Suprapubic skin (tissue), 4 donors: ENCODE data around the gene MFN2. TPM values are rescaled to one million over a fixed set of nuclear protein-coding genes. Genes with fewer than 3 reads are reported as not detected.

Experiments
- DNase-seq, 2 donors: peaks; one replicate each; pipeline ENCODE4 v3.0.0-alpha.2; 2019; ENCODE audit warnings: low spot score in 2 of 2
- H3K27ac ChIP-seq: fragments of 200-600 bp; sonication (generic); one replicate; pipeline ENCODE4 v1.5.1; 2019
- H3K27me3 ChIP-seq: fragments of 200-600 bp; sonication (generic); one replicate; pipeline ENCODE4 v1.5.1; 2019
- H3K36me3 ChIP-seq: fragments of 200-600 bp; sonication (generic); one replicate; pipeline ENCODE4 v1.5.1; 2019
- H3K4me1 ChIP-seq: fragments of 200-600 bp; sonication (generic); one replicate; pipeline ENCODE4 v1.5.1; 2019
- H3K4me3 ChIP-seq: fragments of 200-600 bp; sonication (generic); one replicate; pipeline ENCODE4 v1.5.1; 2019; ENCODE audit warnings: mild to moderate bottlenecking
- H3K9me3 ChIP-seq: fragments of 200-600 bp; sonication (generic); one replicate; pipeline ENCODE4 v1.5.1; 2019
- EP300 ChIP-seq: sonication (generic); formaldehyde crosslinking; IDR thresholded peaks from one replicate; pipeline ENCODE4 v1.6.1; 2017; ENCODE audit warnings: antibody characterized with exemption
- POLR2A ChIP-seq, 2 donors: fragments of 450-650 bp; IDR thresholded peaks; one replicate each; pipeline ENCODE4 v1.6.1; 2017; ENCODE audit warnings: antibody characterized with exemption in 2 of 2, mild to moderate bottlenecking in 2 of 2, moderate library complexity in 2 of 2
- POLR2AphosphoS5 ChIP-seq, 3 donors: sonication (generic); formaldehyde crosslinking; IDR thresholded peaks; one replicate each; pipeline ENCODE4 v1.6.1; 2017; ENCODE audit warnings: antibody characterized with exemption in 3 of 3
- WGBS: methylation state at CpG from one replicate; pipeline ENCODE4 v1.1.5; 2018; 5-methylcytosine and 5-hydroxymethylcytosine counted together
- total RNA-seq, 4 donors: library from RNA; depleted of rRNA; stranded (reverse); fragments of >200 nt; gene quantifications; one replicate each; pipeline ENCODE4 v1.1.0, GENCODE V29; 2016
- TF ChIP-seq, protein P1 (sequence below), 2 donors: fragments of 200-600 bp in 1 of 2; fragments of 450-650 bp in 1 of 2; sonication (generic) in 1 of 2; IDR thresholded peaks; one replicate each; pipeline ENCODE4 v1.5.1; 2016 to 2019; ENCODE audit warnings: antibody characterized with exemption in 2 of 2, mild to moderate bottlenecking in 1 of 2, moderate library complexity in 1 of 2

MFN2 gene
- total RNA-seq, 4 donors from 2014 or later: 106 to 146 (median 124) TPM

DNA sequence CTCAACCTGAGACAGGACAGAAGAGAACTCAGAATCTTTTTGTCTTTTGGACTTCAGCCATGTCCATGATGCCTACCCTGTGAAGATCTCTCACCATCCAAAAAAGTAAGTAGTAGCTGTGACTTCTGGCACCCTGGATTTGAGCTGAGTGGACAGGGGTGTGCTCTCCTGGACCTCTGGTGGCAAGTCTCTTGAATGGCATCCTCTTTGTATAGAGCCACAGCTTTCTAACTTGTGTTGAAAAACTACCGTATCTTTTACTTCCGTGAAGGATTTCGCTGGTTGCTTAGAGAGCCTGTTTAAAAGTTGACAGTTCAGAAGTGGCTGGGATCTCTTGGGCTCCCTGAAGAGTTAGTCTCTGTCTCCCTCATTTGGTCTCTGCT is 1.8 kb downstream of the MFN2 start:
- 55% methylated on average over 3 of the region's 3 CpGs for WGBS
- Histone ChIP-seq H3K4me1 (peaks cover 73% of the 10 kb centered on the region), H3K27me3 (no peaks in the 10 kb centered on the region), H3K36me3 (peaks cover 31% of the 10 kb centered on the region), H3K27ac (peak overlapping the region; percentile 5), H3K4me3 (peak overlapping the region; percentile 98), H3K9me3 (no peaks in the 10 kb centered on the region)
- no peak for DNase-seq
- TF ChIP-seq EP300 (no peak), POLR2A (IDR thresholded peaks at IDR 0.05) (no peak)
- TF ChIP-seq, protein P1, sequence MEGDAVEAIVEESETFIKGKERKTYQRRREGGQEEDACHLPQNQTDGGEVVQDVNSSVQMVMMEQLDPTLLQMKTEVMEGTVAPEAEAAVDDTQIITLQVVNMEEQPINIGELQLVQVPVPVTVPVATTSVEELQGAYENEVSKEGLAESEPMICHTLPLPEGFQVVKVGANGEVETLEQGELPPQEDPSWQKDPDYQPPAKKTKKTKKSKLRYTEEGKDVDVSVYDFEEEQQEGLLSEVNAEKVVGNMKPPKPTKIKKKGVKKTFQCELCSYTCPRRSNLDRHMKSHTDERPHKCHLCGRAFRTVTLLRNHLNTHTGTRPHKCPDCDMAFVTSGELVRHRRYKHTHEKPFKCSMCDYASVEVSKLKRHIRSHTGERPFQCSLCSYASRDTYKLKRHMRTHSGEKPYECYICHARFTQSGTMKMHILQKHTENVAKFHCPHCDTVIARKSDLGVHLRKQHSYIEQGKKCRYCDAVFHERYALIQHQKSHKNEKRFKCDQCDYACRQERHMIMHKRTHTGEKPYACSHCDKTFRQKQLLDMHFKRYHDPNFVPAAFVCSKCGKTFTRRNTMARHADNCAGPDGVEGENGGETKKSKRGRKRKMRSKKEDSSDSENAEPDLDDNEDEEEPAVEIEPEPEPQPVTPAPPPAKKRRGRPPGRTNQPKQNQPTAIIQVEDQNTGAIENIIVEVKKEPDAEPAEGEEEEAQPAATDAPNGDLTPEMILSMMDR (IDR thresholded peaks at IDR 0.05): peak in 1 of 2 donors; percentile 19

DNA sequence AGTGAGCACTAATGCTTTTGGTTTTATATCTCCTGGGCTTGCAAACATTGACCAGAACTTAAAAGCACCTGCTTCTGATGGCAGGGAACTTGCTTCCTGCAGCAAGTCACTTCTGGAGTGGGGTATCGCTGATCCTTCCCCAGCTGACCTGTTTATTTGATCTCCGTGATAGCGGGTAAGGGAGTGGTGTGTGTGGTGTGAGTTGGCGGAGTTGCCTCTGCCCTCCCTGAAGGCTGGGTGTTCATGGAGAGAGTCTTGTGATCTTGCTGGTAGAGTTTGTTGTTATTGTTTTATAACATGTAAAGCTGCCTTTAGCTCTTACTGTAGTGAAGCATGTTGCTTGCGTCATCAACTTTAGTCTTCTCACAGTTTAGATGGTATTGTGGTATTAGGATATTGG is 3.9 kb downstream of the MFN2 start:
- H3K9me3 ChIP-seq: no peaks in the 10 kb centered on the region
- H3K27me3 ChIP-seq: no peaks in the 10 kb centered on the region
- no peak overlapping the region for H3K27ac ChIP-seq
- no peak for TF ChIP-seq POLR2AphosphoS5 (IDR thresholded peaks at IDR 0.05)
- TF ChIP-seq POLR2A (IDR thresholded peaks at IDR 0.05): no peak
- TF ChIP-seq, protein P1 (IDR thresholded peaks at IDR 0.05): no peak
- no peak for TF ChIP-seq EP300
- WGBS: 37% methylated on average over 5 of the region's 5 CpGs
- peaks cover 39% of the 10 kb centered on the region for H3K36me3 ChIP-seq
- H3K4me1 ChIP-seq: peaks cover 58% of the 10 kb centered on the region
- DNase-seq: no peak
- no peak overlapping the region for H3K4me3 ChIP-seq

DNA sequence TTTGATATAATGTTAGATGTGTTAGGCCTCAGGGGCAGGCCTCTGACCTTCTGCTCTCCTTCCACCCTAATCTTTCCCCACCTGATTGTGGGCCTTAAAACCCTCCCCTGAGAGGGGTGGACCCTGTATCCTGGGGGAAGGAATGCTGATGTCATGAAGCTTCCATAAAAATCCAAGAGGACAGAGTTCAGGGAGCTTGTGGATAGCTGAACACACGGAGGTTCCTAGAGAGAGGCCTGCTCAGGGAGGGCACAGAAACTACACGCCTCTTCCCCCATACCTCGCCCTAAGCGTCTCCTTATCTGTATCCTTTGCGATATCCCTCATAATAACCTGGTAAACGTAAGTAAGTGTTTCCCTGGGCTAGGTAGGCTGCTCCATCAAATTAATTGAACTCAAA is 4.3 kb downstream of the MFN2 start:
- no peaks in the 10 kb centered on the region for H3K27me3 ChIP-seq
- 81% methylated on average over 6 of the region's 6 CpGs for WGBS
- H3K36me3 ChIP-seq: peaks cover 44% of the 10 kb centered on the region
- H3K4me3 ChIP-seq: no peak overlapping the region
- TF ChIP-seq, protein P1 (IDR thresholded peaks at IDR 0.05): no peak
- no peak for TF ChIP-seq POLR2A (IDR thresholded peaks at IDR 0.05)
- no peak for TF ChIP-seq POLR2AphosphoS5 (IDR thresholded peaks at IDR 0.05)
- TF ChIP-seq EP300: no peak
- no peak for DNase-seq
- peaks cover 53% of the 10 kb centered on the region for H3K4me1 ChIP-seq
- no peaks in the 10 kb centered on the region for H3K9me3 ChIP-seq
- no peak overlapping the region for H3K27ac ChIP-seq

DNA sequence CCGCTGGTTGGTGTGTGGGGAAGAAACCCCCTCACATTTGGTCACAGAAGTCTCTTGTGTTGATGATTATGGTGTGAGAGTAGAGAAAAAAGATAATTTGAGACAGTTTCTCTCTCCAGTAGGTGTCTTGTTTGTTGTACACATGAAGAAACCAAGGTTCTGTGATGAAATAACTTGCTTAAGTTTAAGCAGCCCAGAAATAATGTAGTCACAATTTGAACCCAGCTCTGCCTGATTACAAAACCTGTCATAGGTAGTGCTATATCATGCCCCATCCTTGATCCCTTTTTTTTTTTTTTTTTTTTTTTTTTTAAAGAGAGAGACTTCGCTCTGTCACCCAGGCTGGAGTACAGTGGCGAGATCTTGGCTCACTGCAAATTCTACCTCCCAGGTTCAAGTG is 4.9 kb downstream of the MFN2 start:
- Histone ChIP-seq H3K9me3 (no peaks in the 10 kb centered on the region), H3K36me3 (peaks cover 50% of the 10 kb centered on the region), H3K27me3 (no peaks in the 10 kb centered on the region), H3K27ac (no peak overlapping the region), H3K4me1 (peaks cover 51% of the 10 kb centered on the region), H3K4me3 (no peak overlapping the region)
- TF ChIP-seq, protein P1 (IDR thresholded peaks at IDR 0.05): no peak
- no peak for DNase-seq
- WGBS: 96% methylated on average over 2 of the region's 3 CpGs

DNA sequence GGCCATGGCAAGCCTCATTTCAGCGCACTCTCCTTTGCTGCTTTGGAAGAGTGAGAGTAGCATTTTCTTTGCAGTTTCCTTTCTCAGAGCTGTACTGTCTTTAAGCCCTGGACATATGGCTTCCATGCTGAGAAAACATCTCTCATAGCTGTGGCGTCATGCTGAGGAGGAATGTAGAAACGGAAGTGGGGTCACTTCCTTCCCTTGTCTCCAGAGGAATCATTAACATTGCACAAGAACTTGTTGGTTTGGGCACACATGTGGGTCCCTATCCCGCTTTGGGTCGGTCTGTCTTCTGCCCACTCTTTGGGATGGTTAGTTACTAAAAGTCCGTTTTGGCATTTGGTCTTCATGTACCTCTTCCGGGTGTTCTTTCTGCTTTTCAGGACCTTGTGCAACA is 5.6 kb downstream of the MFN2 start:
- Histone ChIP-seq H3K9me3 (no peaks in the 10 kb centered on the region), H3K36me3 (peaks cover 57% of the 10 kb centered on the region), H3K27me3 (no peaks in the 10 kb centered on the region), H3K4me1 (peaks cover 49% of the 10 kb centered on the region), H3K4me3 (no peak overlapping the region), H3K27ac (no peak overlapping the region)
- no peak for DNase-seq
- TF ChIP-seq POLR2A (IDR thresholded peaks at IDR 0.05): no peak
- TF ChIP-seq, protein P1 (IDR thresholded peaks at IDR 0.05): no peak
- TF ChIP-seq POLR2AphosphoS5 (IDR thresholded peaks at IDR 0.05): no peak
- TF ChIP-seq EP300: no peak
- WGBS: 51% methylated on average over 6 of the region's 7 CpGs
